ENCODE results near the gene MACROD2. TPM values are rescaled to one million over a fixed set of nuclear protein-coding genes. Genes with fewer than 3 reads are reported as not detected.

The MACROD2 gene
- total RNA-seq, 1 donor from 2014 or later, result 0.13 TPM

DNA sequence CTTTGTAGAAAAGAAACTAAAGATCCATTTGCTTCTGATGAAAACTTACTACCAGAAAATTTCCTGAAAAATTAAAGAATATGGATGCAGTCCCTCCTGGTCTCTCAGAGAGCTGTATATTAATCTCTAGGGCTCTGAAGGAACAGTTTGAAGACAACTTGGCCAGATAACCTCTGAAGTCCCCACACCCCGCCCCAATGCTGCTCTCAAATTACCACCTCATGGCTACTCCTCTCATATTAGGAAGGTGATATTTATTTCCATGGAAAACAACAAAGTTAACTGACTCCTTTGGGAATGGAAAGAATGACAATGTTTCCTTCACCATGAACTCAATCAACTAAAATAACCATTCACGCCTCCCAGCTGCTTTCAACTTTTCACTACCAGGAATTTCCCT, 750.5 kb downstream of the MACROD2 start:
- DNase-seq (ENCODE audit: low read depth in 2 of 2), result no peak

DNA sequence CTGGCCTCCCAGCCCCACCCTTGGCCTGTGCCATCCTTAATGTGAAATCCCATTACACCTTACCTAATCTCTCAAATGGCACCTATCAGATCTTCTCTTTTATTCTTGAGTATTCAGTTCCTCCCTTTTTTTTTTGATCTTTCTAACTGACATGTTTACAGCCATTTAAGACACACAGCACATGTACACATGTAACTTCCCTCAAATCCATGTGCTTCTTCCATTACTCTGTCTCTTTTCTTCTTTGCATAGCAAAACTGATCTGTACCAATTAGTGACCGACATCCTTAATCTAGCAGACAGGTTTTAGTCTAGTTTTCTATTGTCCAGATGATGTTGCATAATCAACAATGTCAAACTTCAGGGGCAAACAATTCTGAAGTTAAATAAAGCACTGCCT, 755.9 kb downstream of the MACROD2 start:
- DNase-seq (ENCODE audit: low read depth in 2 of 2), result no peak

DNA sequence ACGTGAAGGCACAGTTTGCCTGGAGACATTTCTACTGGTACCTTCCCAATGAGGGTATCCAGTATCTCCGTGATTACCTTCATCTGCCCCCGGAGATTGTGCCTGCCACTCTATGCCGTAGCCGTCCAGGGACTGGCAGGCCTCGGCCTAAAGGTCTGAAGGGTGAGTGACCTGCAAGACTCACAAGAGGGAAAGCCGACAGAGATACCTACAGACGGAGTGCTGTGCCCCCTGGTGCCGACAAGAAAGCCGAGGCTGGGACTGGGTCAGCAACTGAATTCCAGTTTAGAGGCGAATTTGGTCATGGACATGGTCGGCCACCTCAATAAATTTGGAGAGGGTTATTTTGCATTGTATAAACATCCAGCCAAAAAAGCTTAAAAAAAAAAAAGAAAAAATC, 762.4 kb downstream of the MACROD2 start:
- no peak for DNase-seq (ENCODE audit: low read depth in 2 of 2)

DNA sequence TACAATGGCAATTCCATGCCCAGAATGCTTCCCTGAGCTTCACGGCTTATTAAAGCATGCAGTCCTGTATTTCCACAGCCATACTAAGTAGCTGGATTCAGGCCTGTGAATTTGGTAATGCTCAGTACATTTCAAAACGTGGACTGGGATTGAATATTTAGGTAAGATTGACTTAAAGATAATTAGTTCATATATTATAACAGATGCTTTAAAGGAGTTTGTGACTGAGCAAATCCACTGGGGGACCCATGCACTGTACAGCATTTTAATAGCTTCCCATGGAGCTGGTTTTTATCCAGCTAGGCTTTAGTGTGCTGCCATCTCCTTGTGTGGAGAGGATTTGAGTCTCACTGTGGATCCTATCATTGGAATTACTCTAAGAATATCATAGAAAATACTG, 763.0 kb downstream of the MACROD2 start:
- no peak for DNase-seq (ENCODE audit: low read depth in 2 of 2)

DNA sequence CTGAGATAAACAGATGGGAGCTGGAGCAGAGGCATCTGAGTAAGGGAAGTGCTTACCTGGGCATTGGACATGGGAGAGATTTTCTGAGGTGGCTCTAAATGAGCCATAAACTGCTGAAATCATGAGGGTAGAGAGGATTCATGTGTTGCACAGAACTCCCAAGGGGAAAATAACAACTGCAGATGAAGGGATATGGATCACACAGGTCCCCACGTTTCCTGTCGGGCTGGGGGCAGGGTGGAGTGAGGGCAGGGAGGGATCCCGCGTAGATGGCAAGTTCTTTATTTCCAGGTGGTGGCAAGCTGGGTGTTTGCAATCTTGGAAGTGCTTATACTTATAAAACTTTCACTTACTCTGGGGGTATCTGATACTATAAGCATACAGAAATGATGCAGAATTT, 764.7 kb downstream of the MACROD2 start:
- no peak for DNase-seq (ENCODE audit: low read depth in 2 of 2)

DNA sequence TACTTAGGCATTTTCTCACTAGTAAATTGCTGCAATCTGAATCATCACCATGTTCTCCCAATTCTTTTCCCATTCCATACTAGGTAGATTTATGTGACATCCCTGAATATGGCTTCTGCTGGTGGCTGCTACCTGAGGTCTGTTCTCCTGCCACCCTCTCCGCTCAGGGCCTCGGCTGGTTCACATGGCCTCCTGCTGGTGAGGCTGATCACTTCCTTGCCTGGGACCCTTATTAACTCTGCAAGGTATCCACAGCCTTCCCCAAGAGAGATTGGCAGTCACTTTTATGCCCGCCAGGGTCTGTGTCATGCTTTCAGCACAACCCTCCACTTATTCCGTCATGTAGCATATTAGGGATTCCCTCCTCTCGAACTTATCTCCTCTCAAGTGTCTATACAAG, 766.6 kb downstream of the MACROD2 start:
- DNase-seq (ENCODE audit: low read depth in 2 of 2), result no peak

DNA sequence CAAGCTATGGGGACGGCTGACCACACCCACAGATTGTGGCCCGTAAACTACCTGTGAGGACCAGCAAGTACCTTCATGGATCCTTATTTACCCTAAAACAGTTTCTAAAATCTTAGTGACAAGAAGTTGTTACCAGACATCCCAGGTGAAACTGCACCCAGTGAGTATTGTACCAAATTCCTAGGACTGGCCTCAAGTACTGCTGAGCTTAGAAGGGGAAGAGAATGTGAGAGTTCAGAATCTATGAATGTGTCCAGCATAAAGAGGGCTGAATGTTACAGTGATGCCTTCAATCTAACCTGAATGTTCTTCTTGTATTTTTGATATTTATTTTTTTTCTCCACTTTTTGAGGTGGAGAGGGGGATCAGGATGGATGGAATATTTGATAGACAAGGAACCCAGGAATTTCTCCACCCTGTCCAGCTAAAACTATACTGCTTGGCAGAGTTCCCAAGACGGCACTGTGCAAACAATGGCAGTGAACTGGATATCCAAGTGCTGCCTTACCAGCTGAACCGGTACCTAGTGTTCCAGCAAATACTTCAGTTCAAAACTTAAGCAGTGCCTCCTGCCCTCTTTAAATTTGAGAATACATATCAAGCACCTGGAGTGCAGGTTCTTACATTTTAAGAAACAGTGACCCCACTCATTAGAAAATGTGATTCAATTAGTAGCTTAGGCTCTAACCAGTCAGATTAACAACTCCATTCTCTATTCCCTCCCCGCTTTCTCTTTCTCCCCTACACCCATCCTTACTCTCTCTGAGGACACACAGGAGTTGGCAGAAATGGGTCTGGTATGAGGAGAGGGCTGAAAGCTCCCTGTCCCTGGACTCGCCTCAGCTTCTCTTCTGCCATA, 769.4 kb downstream of the MACROD2 start:
- no peak for DNase-seq (ENCODE audit: low read depth in 2 of 2)

DNA sequence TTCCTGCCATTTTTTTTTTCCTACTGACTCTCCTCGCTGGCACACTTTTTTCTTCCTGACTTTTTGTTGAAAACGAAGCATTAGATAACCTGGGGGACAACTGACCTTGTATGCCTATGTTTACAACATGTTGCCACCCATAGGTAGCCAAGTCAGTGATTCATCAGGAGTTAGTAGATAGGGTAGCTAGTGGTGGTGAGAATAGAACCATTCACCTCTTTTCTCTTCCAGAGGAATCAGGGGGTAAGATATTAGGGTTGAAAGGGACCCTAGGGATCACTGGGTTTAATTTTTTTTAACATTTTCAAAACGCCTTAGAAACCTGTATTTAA, 770.0 kb downstream of the MACROD2 start:
- DNase-seq (ENCODE audit: low read depth in 2 of 2), result no peak

DNA sequence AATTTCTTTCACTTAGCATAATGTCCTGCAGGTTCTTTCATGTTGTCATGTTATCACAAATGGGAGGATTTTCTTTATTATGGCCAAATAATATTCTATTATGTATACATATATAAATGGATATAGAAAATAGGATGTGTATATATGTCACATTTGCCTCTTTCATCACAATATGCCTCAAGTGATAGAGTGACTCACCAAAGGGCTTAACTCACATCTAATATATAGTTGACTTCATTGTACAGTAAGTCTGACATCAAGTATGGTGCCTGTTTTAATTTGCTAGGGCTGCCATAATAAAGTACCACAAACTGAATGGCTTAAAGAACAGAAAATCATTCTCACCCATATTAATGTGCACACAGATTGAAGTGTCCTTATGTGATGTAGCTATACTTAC, 778.2 kb downstream of the MACROD2 start:
- DNase-seq (ENCODE audit: low read depth in 2 of 2), result no peak

DNA sequence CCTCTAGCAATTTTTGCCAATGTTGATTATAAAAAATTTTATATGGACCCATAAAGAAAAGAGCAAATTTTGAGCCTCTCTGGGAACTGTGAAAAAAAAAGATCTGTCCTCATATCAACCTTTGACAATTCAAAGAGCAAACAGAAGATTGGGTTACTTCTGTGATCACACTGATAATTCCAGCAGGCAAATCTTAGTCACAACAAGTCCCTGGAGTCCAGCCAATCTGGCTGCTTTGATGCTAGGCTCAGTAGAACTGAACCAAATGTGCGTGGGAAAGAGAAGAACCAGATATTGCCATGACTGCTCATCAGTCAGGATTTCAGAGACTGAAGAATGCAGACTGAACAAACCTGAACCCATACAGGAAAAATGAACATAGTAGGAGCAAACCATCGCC, 780.5 kb downstream of the MACROD2 start:
- peak in 1 of 2 donors; percentile 39 for DNase-seq (ENCODE audit: low read depth in 2 of 2)

DNA sequence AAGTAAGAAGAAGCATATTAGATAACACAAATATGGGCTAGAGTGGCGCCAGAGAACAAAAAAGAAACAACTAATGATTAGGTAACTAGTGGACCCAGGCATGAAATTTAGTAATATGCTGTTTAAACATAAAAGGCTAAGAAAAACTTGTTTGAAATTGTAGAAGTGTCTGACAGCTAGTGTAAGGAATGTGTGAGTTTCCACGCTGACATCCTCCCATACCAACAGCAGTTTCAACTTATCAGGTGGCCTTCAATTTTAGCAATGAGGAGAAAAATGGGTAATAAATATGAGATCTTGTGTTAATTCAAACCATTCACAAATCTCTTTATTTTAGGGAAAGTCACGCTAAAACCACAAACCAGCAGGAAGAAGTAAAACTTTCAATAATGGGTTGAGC, 782.3 kb downstream of the MACROD2 start:
- DNase-seq (ENCODE audit: low read depth in 2 of 2), result no peak

DNA sequence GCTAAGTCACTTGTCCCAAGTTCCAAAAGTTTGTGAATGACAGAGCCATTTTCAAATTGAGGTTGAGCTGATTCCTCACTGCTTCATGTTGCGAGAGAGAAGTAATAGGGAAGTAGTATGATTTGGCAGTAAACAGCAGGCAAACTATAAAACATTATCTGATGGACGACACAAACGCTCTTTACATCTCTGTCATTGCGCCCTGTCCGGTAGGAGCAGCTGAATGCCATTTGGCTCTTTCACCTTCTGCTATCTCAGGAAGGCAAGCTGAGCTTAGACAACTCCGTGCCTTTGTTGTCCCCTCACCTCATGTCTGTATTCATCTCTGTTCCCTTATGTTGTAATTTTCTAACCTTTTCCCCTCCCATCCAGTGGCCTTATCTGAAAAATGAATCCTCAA, 782.8 kb downstream of the MACROD2 start:
- DNase-seq (ENCODE audit: low read depth in 2 of 2), result no peak

DNA sequence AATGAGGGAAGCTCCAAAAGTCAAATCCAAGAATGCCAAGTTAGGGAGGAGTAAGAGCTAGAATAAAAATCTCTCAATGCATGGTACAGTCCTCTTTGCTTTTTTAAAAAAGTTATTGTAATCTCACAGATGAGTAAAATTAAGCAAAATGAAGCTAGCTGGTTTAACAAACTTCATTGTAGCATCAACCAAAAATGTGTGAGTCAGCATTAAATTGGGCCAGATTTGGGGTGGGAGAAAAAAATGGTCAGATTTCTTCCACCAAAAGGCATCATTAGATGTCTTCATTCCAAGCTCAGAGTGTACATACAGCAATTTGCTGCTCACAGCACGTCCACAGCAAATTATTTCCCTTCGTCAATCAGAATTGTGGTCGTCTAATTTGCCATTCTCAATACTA, 783.6 kb downstream of the MACROD2 start:
- no peak for DNase-seq (ENCODE audit: low read depth in 2 of 2)

DNA sequence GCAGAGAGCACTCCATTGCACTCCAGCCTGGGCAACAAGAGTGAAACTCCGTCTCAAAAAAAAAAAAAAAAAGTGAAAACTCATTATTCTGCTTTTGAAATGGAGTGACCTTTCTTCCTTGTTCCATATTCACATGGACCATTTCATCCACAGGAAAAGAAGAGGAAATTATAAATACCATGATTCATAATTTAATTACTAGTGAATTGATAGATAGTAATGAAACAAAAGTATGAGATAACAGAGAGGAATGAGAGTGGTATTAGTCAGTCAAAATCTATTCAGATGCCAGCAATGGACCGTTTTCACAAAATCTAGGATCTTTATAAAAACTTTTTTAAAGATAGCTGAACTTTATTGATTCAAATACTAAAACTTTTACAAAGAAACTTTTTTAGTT, 785.2 kb downstream of the MACROD2 start:
- no peak for DNase-seq (ENCODE audit: low read depth in 2 of 2)

DNA sequence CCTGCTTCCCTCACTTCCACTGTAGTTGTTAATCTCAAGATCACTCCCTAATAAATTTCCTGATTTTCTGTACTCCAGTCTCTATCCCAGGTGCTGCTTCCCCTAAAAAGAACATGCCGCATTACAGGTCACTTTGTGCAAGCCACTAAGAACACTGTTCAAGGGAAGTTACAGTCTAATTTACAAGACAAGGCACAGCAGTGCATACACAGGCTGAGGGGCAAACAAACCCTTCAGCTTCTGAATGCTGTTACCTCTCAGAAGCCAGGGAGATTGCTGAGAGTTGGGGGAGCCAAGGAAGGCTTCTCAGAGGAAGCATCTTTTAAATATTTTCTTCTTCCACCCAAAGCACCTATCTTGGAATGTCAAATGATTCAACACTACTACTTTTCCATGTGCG, 787.4 kb downstream of the MACROD2 start:
- DNase-seq (ENCODE audit: low read depth in 2 of 2), result no peak

DNA sequence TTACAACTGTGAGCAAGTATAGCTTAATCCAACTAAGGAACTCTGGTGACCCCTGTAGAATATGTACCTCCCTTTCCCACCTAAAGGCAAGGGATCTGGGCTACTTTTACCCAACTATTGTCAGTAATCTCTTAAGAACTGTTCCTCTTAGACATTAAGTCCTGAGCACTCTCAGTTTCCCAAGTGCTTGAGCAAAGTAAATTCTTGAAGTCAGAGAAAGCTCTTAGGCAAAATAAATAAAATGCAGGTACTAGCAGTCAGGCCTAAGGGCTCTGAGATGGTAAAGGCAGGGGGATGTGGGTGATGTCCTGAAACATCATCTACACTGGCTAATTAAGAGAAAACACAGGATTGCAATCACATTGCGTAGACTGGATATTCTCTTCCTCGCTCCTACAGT, 788.5 kb downstream of the MACROD2 start:
- no peak for DNase-seq (ENCODE audit: low read depth in 2 of 2)

DNA sequence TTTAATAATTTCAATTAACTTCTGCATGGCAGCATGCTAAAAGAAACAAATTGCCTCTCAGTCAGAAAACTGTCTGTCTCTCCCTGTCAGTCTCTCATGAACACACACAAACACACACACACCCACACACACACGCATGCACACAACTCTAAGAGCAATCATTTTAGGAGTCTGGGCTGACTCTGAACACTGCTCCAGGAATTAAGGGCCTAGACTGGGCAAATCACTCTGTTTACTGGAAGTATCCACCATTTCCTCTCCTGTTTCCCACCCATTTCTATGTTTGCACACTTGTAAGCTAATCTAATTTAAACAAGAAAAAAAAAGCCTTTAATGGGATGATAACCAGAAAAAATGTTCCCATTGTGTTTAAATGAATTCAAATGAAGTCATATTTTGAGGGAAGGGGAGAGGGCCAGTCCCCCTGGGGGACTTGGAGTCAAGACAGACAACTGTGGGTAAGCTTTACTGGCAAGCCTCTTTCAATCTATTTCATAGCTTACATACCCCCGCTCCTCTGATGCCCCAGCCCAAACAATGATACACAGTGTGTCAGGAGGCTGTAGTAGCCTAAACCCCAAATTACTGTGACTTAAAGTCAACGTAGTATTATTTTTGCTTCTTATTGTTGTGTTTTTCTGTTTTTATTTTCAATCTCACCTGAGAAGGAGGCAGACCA, 789.9 kb downstream of the MACROD2 start:
- DNase-seq (ENCODE audit: low read depth in 2 of 2), result no peak

DNA sequence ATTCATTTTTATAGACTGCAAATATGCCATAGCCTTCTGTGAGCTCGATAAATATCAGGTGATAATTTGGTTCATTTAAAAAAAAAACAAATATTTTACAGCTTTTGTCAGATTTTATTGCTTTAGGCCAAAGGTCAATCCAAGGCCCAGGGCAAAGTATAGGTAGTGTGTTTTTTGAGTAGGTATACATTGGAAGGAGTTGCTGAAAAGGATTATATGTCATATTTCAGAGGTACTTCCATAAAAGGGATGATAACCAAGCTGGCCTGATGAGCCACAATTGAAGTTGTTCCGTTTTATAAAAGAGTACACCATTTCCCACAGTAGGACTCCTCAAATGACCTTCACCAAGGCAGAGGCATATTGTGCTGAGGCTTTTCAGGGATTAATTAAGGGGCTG, 794.9 kb downstream of the MACROD2 start:
- DNase-seq (ENCODE audit: low read depth in 2 of 2), result no peak

DNA sequence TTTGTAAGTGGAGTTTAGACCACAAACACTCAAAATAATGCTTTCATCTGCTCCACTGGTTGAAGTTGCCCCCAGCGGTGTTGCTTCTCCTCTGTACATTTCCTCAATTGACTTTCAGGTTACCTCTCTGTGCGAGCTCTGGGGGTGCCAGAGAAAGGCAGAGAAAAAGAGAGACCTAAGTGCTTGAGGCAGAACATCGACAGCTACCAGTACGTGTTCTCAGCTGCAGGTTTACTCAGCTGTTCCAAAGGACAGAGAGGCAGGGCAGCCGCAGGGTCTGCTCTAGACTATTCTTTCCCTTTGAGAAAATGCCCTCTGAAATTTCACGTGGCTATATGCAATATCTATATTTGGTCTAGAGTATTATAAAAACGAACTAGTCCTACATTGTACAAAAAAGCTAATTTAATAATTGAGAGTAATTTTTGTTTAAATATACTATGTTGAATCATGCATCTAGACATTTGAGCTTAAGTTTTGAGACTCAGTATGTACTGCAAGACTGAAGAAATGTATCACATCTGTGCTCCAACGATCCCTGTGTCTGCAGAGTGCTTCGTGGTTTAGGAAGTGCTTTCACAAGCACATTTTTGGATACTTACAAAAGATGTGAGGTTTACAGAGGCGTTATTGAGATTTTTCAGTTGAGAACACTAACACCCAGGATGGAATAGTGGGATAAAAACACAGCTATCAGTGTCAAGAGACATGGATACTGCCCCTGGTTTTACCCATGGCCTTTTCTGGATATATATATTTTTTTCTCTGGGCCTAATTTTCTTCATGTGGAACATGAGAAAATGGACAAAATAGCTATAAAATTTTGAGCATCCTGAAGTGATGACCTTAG, 795.7 kb downstream of the MACROD2 start:
- no peak for DNase-seq (ENCODE audit: low read depth in 2 of 2)

DNA sequence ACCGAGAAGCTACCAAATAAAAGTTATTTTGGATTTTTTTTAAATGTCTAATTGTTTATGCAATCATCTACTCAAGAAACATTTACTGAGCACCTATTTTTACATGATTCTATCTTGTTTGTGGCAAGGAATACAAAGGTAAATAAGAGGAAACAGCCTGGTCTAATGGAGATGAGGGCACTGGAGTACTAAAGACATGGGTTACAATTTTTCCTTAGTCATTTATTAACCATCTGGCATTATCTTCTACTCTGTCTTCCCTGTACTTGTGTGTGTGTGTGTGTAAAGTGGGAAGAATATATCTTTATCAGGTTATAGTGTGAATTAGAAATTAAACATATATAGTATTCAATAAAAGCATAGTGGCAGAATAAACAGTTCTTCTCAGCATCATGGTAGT, 797.6 kb downstream of the MACROD2 start:
- no peak for DNase-seq (ENCODE audit: low read depth in 2 of 2)

DNA sequence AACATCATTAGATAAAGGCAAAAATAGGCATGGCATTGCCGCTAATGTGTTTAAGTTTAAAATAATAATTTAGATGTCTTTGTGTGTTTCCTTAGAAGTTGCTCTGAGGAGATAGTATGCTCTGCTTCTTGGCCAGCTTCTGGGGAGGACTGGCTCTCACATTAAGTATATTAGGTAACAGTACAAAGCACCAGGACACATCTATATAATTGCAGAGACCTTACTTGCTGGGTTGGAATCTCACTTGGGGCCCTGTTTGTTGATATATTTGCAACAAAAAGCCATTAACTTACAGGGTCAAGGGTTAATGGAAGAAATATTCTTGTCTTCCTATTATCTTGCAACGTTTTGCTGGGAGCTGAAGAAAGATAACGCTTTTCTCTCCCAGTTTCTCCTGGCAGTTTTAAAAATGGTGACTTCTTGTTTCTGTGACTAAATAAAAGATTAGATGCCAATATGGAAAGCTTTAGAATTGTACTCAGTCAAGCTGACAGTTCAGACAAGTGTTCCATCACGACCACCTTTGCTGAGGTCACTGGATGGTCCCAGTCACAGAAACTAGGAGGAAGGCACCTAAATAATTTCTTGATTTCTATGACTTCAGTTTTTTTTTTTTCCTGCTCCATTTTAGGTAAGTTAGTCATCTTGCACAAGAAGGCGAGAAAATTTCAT, 804.4 kb downstream of the MACROD2 start:
- no peak for DNase-seq (ENCODE audit: low read depth in 2 of 2)
